Measurements from ENCODE around the gene CD81. TPM values are rescaled to one million over a fixed set of nuclear protein-coding genes. Genes with fewer than 3 reads are reported as not detected.

The CD81 gene
- total and polyA plus RNA-seq, 4 donors = 412 to 708 (median 642) TPM

GRCh38 chr11:2402890-2403645 lies 26.0 kb downstream of the CD81 start:
- Histone ChIP-seq H3K9me3 (ENCODE audit: control insufficient read depth in 4 of 4, insufficient read depth in 3 of 4, low read length in 3 of 4) (no peaks in the 10 kb centered on the region), H3K36me3 (ENCODE audit: control insufficient read depth in 4 of 4, insufficient read depth in 4 of 4, low read length in 4 of 4) (peaks cover 0 to 35% (median 12%) of the 10 kb centered on the region in 4 donors), H3K27ac (ENCODE audit: low read depth in 1 of 2, low read length in 1 of 2) (no peak overlapping the region), H3K4me1 (ENCODE audit: control insufficient read depth in 5 of 5, insufficient read depth in 5 of 5, low read length in 5 of 5) (peaks cover 3 to 30% (median 11%) of the 10 kb centered on the region in 5 donors), H3K9ac (ENCODE audit: insufficient read depth in 1 of 2, low read length in 2 of 2) (no peak overlapping the region), H3K4me3 (no peak overlapping the region), H3K27me3 (ENCODE audit: control insufficient read depth in 3 of 3, insufficient read depth in 3 of 3, low read length in 2 of 3) (no peaks in the 10 kb centered on the region)
- ATAC-seq (ENCODE audit: insufficient read depth, low FRiP score) (no peak), DNase-seq (no peak)
- TF ChIP-seq CTCF (IDR thresholded peaks at IDR 0.05; ENCODE audit: control extremely low read depth, extremely low read depth) = no peak
- 91 to 92% methylated on average over 31 of the region's 31 CpGs for WGBS, 2 donors

- no peak for DNase-seq
Observed at GRCh38 chr11:2404735-2405196, 27.7 kb downstream of the CD81 start.

GRCh38 chr11:2406451-2406850 lies 29.3 kb downstream of the CD81 start:
- no peak for DNase-seq
- 90 to 93% methylated on average over 14 of the region's 14 CpGs for WGBS, 2 donors
- no peak overlapping the region for H3K4me3 ChIP-seq
- H3K27ac ChIP-seq (ENCODE audit: low read depth in 1 of 2, low read length in 1 of 2) = no peak overlapping the region
- no peak for ATAC-seq (ENCODE audit: insufficient read depth, low FRiP score)
- TF ChIP-seq CTCF (IDR thresholded peaks at IDR 0.05; ENCODE audit: control extremely low read depth, extremely low read depth) = no peak
- H3K9me3 ChIP-seq (ENCODE audit: control insufficient read depth in 4 of 4, insufficient read depth in 3 of 4, low read length in 3 of 4) = no peaks in the 10 kb centered on the region
- H3K36me3 ChIP-seq (ENCODE audit: control insufficient read depth in 4 of 4, insufficient read depth in 4 of 4, low read length in 4 of 4) = peaks cover 0 to 27% (median 3%) of the 10 kb centered on the region in 4 donors
- no peaks in the 10 kb centered on the region for H3K27me3 ChIP-seq (ENCODE audit: control insufficient read depth in 3 of 3, insufficient read depth in 3 of 3, low read length in 2 of 3)
- peaks cover 3 to 38% (median 11%) of the 10 kb centered on the region in 5 donors for H3K4me1 ChIP-seq (ENCODE audit: control insufficient read depth in 5 of 5, insufficient read depth in 5 of 5, low read length in 5 of 5)
- no peak overlapping the region for H3K9ac ChIP-seq (ENCODE audit: insufficient read depth in 1 of 2, low read length in 2 of 2)

More at GRCh38 chr11:2404735-2405196, 27.7 kb downstream of the CD81 start:
- TF ChIP-seq CTCF (IDR thresholded peaks at IDR 0.05; ENCODE audit: control extremely low read depth, extremely low read depth) = no peak
- Histone ChIP-seq H3K27ac (ENCODE audit: low read depth in 1 of 2, low read length in 1 of 2) (no peak overlapping the region), H3K9me3 (ENCODE audit: control insufficient read depth in 4 of 4, insufficient read depth in 3 of 4, low read length in 3 of 4) (no peaks in the 10 kb centered on the region), H3K36me3 (ENCODE audit: control insufficient read depth in 4 of 4, insufficient read depth in 4 of 4, low read length in 4 of 4) (peaks cover 0 to 27% (median 7%) of the 10 kb centered on the region in 4 donors), H3K9ac (ENCODE audit: insufficient read depth in 1 of 2, low read length in 2 of 2) (no peak overlapping the region), H3K4me1 (ENCODE audit: control insufficient read depth in 5 of 5, insufficient read depth in 5 of 5, low read length in 5 of 5) (peaks cover 3 to 33% (median 13%) of the 10 kb centered on the region in 5 donors), H3K4me3 (no peak overlapping the region), H3K27me3 (ENCODE audit: control insufficient read depth in 3 of 3, insufficient read depth in 3 of 3, low read length in 2 of 3) (no peaks in the 10 kb centered on the region)
- no peak for ATAC-seq (ENCODE audit: insufficient read depth, low FRiP score)
- 76 to 83% methylated on average over 11 to 12 of the region's 12 CpGs for WGBS, 2 donors

All from lung (tissue), 12 donors.